ENCODE measurements around the gene CDKL1. TPM values are rescaled to one million over a fixed set of nuclear protein-coding genes. Genes with fewer than 3 reads are reported as not detected.

The CDKL1 gene
- total and polyA plus RNA-seq, 2 donors (not counting 1 experiment from before 2014, with no cell fraction given), result 18.5 to 22.8 TPM

- Histone ChIP-seq H3K27ac (ENCODE audit: insufficient read depth, low read length) (peak overlapping the region; percentile 55), H3K9ac (ENCODE audit: insufficient read depth, low read length) (peak overlapping the region; percentile 10)
- DNase-seq (ENCODE audit: low read depth in 2 of 2), result peak; percentile 94 to 96
These were observed 75.5 kb downstream of the CDKL1 start for GRCh38 chr14:50321009-50321660.

DNA sequence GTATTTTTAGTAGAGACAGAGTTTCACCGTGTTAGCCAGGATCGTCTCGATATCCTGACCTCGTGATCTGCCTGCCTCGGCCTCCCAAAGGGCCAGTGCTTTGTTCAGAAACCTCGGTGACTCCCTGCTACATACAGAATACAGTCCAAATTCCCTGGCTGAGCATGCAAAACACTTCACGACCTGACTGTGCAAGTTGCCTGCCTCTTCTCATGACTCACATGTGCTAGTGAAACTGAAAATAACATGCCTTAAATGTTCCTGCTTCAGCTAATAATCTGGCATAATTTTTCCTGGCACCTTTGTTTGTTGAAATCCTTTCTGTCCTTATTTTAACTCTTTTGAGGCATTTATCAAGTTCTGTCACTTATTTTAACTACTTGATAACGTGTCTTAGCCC, 76.4 kb downstream of the CDKL1 start:
- Histone ChIP-seq H3K36me3 (ENCODE audit: control insufficient read depth, insufficient read depth, low read length) (peaks cover 3% of the 10 kb centered on the region), H3K27ac (ENCODE audit: insufficient read depth, low read length) (peak overlapping the region; percentile 55), H2AFZ (ENCODE audit: low read length) (no peak overlapping the region), H3K9me3 (ENCODE audit: control insufficient read depth, insufficient read depth, low read depth, low read length) (no peaks in the 10 kb centered on the region), H4K20me1 (ENCODE audit: control insufficient read depth, extremely low read depth, insufficient read depth, low read length) (no peaks in the 10 kb centered on the region), H3K27me3 (ENCODE audit: control insufficient read depth, insufficient read depth, low read length) (no peaks in the 10 kb centered on the region), H3K79me2 (ENCODE audit: control insufficient read depth, insufficient read depth, low read length) (peaks cover 3% of the 10 kb centered on the region), H3K4me1 (ENCODE audit: control insufficient read depth, extremely low read depth, insufficient read depth, low read length) (peaks cover 15% of the 10 kb centered on the region), H3K9ac (ENCODE audit: insufficient read depth, low read length) (no peak overlapping the region), H3K4me3 (replicated peaks in 1 of 4; ENCODE audit: control extremely low read depth in 1 of 4, insufficient read depth in 1 of 4, low read depth in 3 of 4, low read length in 4 of 4) (peak overlapping the region in 2 of 4 experiments; percentile 38 to 45), H3K4me2 (ENCODE audit: extremely low read depth, insufficient read depth, low read length) (peak overlapping the region; percentile 36)
- peak; percentile 65 to 69 for DNase-seq (ENCODE audit: low read depth in 2 of 2)
- TF ChIP-seq, protein P1, sequence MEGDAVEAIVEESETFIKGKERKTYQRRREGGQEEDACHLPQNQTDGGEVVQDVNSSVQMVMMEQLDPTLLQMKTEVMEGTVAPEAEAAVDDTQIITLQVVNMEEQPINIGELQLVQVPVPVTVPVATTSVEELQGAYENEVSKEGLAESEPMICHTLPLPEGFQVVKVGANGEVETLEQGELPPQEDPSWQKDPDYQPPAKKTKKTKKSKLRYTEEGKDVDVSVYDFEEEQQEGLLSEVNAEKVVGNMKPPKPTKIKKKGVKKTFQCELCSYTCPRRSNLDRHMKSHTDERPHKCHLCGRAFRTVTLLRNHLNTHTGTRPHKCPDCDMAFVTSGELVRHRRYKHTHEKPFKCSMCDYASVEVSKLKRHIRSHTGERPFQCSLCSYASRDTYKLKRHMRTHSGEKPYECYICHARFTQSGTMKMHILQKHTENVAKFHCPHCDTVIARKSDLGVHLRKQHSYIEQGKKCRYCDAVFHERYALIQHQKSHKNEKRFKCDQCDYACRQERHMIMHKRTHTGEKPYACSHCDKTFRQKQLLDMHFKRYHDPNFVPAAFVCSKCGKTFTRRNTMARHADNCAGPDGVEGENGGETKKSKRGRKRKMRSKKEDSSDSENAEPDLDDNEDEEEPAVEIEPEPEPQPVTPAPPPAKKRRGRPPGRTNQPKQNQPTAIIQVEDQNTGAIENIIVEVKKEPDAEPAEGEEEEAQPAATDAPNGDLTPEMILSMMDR (conservative IDR thresholded peaks at IDR 0.05 in 1 of 2, IDR thresholded peaks at IDR 0.05 in 1 of 2; ENCODE audit: low read depth in 1 of 2, low read length in 2 of 2), result no peak
- no peak for TF ChIP-seq EZH2 (IDR thresholded peaks at IDR 0.05; ENCODE audit: low read length, missing control alignments)

More at GRCh38 chr14:50321009-50321660, 75.5 kb downstream of the CDKL1 start:
- Histone ChIP-seq H3K4me2 (ENCODE audit: extremely low read depth, insufficient read depth, low read length) (peak overlapping the region; percentile 42), H4K20me1 (ENCODE audit: control insufficient read depth, extremely low read depth, insufficient read depth, low read length) (no peaks in the 10 kb centered on the region), H3K4me1 (ENCODE audit: control insufficient read depth, extremely low read depth, insufficient read depth, low read length) (peaks cover 15% of the 10 kb centered on the region), H3K36me3 (ENCODE audit: control insufficient read depth, insufficient read depth, low read length) (peaks cover 3% of the 10 kb centered on the region), H2AFZ (ENCODE audit: low read length) (peak overlapping the region; percentile 13), H3K79me2 (ENCODE audit: control insufficient read depth, insufficient read depth, low read length) (peaks cover 3% of the 10 kb centered on the region), H3K27me3 (ENCODE audit: control insufficient read depth, insufficient read depth, low read length) (no peaks in the 10 kb centered on the region), H3K9me3 (ENCODE audit: control insufficient read depth, insufficient read depth, low read depth, low read length) (no peaks in the 10 kb centered on the region), H3K4me3 (replicated peaks in 1 of 4; ENCODE audit: control extremely low read depth in 1 of 4, insufficient read depth in 1 of 4, low read depth in 3 of 4, low read length in 4 of 4) (peak overlapping the region; percentile 4 to 71 (median 26))
- TF ChIP-seq, protein P1 (conservative IDR thresholded peaks at IDR 0.05 in 1 of 2, IDR thresholded peaks at IDR 0.05 in 1 of 2; ENCODE audit: low read depth in 1 of 2, low read length in 2 of 2), result peak; percentile 87 to 96
- TF ChIP-seq EZH2 (IDR thresholded peaks at IDR 0.05; ENCODE audit: low read length, missing control alignments), result no peak

DNA sequence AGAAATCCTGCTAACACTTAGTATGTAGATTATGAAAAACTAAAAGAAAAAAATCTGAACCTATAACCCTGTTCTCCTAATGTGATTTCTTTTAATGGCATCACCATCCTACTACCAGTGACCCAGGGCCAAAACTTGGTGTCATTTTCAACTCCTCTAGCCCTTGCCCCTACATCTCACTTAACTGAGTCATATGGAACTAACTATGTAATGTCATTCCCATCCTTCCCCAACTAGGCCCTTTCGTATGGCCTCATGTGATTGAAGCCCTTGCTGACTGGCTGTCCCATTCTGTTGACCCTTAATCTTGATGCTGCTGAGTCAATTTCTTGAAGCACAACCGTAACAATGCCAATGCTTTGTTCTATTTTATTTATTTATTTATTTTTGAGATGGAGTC, 77.0 kb downstream of the CDKL1 start:
- Histone ChIP-seq H2AFZ (ENCODE audit: low read length) (no peak overlapping the region), H4K20me1 (ENCODE audit: control insufficient read depth, extremely low read depth, insufficient read depth, low read length) (no peaks in the 10 kb centered on the region), H3K9me3 (ENCODE audit: control insufficient read depth, insufficient read depth, low read depth, low read length) (no peaks in the 10 kb centered on the region), H3K27me3 (ENCODE audit: control insufficient read depth, insufficient read depth, low read length) (no peaks in the 10 kb centered on the region), H3K4me2 (ENCODE audit: extremely low read depth, insufficient read depth, low read length) (no peak overlapping the region), H3K27ac (ENCODE audit: insufficient read depth, low read length) (peak overlapping the region; percentile 55), H3K4me3 (replicated peaks in 1 of 4; ENCODE audit: control extremely low read depth in 1 of 4, insufficient read depth in 1 of 4, low read depth in 3 of 4, low read length in 4 of 4) (no peak overlapping the region), H3K36me3 (ENCODE audit: control insufficient read depth, insufficient read depth, low read length) (peaks cover 3% of the 10 kb centered on the region), H3K79me2 (ENCODE audit: control insufficient read depth, insufficient read depth, low read length) (peaks cover 3% of the 10 kb centered on the region), H3K9ac (ENCODE audit: insufficient read depth, low read length) (no peak overlapping the region), H3K4me1 (ENCODE audit: control insufficient read depth, extremely low read depth, insufficient read depth, low read length) (peaks cover 15% of the 10 kb centered on the region)
- peak in 1 of 2 donors; percentile 31 for DNase-seq (ENCODE audit: low read depth in 2 of 2)
- no peak for TF ChIP-seq EZH2 (IDR thresholded peaks at IDR 0.05; ENCODE audit: low read length, missing control alignments)
- TF ChIP-seq, protein P1 (conservative IDR thresholded peaks at IDR 0.05 in 1 of 2, IDR thresholded peaks at IDR 0.05 in 1 of 2; ENCODE audit: low read depth in 1 of 2, low read length in 2 of 2), result no peak
